B cell (primary cell): ENCODE results near the gene FAU.

ENCODE experiments used
- EZH2 ChIP-seq: IDR thresholded peaks from 2 replicates; pipeline ENCODE4 v1.6.1; 2012; ENCODE audit warnings: borderline replicate concordance, low read depth, mild to moderate bottlenecking, moderate library complexity, low read length; ENCODE audit not compliant: insufficient read depth, poor library complexity, severe bottlenecking
- TF ChIP-seq, protein P1 (sequence below): fragments of 200-600 bp; IDR thresholded peaks from one replicate; pipeline ENCODE4 v1.8.0; 2022; ENCODE audit warnings: antibody characterized with exemption, mild to moderate bottlenecking

DNA sequence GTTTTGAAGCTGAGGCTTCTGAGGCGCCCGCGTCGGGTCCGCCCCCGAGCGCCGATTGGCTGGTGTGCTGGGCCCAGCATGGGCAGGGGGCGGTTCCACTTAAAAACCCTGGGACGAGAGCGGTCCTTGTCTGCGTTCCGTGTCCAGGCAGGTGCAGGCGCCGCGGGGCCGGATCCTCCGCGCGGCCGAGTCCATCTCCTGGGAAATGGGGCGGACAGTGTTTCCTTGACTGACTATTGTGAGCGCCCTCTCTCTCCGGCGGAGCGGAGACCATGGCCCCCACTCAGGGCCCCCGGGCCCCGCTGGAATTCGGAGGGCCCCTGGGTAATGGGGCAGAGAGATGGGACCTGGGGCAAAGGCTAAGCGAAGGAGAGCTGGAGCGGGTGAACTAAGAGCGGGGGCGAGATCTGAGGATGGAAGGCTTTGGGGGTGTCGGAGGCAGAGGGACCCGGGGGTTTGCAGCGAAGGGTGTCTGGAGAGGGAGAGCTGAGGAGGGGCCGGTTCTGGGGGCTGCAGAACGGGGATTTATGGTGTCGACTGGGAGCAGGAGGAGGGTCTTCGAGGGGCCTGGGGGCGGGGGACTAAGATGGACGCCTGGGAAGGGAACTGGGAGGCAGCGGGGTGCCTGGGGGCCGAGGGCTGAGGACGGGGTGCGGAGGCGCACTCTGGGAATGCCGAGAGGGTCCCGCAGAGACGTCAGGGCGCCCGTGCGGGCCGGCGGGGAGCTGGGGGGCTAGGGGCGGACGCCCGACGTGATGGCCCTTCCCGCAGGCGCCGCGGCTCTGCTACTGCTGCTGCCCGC is 10.0 kb downstream of the FAU start, which contains the start of gene TM7SF2:
- TF ChIP-seq, protein P1, sequence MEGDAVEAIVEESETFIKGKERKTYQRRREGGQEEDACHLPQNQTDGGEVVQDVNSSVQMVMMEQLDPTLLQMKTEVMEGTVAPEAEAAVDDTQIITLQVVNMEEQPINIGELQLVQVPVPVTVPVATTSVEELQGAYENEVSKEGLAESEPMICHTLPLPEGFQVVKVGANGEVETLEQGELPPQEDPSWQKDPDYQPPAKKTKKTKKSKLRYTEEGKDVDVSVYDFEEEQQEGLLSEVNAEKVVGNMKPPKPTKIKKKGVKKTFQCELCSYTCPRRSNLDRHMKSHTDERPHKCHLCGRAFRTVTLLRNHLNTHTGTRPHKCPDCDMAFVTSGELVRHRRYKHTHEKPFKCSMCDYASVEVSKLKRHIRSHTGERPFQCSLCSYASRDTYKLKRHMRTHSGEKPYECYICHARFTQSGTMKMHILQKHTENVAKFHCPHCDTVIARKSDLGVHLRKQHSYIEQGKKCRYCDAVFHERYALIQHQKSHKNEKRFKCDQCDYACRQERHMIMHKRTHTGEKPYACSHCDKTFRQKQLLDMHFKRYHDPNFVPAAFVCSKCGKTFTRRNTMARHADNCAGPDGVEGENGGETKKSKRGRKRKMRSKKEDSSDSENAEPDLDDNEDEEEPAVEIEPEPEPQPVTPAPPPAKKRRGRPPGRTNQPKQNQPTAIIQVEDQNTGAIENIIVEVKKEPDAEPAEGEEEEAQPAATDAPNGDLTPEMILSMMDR = no peak
- no peak for TF ChIP-seq EZH2
